Epidermal melanocyte (primary cell): ENCODE measurements around the gene SAGE1.
"Not testable (repeated sequence)": the region's sequence is repeated elsewhere in the genome, so short reads cannot be mapped to it uniquely, and the experiment has no call there.

Experiments used
- DNase-seq: peaks from one replicate; pipeline ENCODE4 v3.0.0; 2011; ENCODE audit warnings: low spot score; ENCODE audit not compliant: insufficient read length

The SAGE1 gene

DNA sequence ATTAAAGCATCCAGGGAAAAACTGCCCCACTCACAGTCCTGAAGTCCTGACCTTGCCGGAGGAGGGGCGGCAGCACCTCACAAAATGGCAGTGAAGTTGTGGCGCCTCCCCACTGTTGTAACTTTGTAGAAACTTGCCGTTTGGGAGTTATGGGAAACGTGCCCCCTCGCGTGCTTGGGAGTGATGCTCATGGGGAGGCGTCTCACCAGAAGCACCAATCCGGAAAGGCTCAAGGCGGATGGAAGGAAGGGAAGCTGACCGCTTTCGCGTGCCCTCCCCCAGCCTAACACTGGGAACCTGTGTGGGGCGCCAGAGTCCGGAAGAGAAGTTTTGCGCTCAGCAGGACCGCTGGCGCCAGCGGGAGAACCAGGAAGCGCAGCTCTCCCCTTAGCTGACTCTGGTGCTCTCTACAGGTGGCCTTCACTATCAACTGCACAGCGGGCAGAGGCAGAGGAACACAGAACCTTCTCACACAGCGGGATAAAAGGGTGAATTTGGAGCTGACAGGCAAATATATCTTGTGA lies at the start of gene SAGE1, which contains the start of gene CT45A10:
SAGE1 (plus strand) TSS at position 423 of the 524 bp plus-strand sequence. CDS start 2,527 bp downstream, outside the sequence.
CT45A10 (minus strand) TSS at position 151 of the 524 bp plus-strand sequence. CDS start 8,100 bp downstream, outside the sequence.
- DNase-seq = no peak

DNA sequence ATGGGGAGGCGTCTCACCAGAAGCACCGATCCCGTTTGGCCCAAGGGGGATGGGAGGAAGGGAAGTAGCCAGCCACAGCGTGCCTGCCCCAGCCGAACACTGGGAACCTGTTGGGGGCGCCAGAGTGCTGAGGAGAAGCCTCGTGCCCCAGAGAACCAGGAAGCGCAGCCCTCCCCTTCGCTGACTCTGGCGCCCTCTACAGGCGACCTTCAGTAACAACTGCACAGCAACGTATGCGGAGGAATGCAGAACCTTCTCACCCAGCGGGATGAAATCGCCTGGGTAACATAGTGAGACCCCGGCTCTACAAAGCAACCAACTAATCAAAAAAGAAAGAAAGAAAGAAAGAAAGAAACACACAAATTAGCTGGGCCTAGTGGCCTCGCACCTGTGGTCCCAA lies 39.1 kb upstream of the SAGE1 start, which contains the start of gene CT45A8:
CT45A8 (minus strand) TSS at position 101 of the 400 bp plus-strand sequence. CDS start 3,755 bp downstream, outside the sequence.
- not testable (repeated sequence) for DNase-seq

DNA sequence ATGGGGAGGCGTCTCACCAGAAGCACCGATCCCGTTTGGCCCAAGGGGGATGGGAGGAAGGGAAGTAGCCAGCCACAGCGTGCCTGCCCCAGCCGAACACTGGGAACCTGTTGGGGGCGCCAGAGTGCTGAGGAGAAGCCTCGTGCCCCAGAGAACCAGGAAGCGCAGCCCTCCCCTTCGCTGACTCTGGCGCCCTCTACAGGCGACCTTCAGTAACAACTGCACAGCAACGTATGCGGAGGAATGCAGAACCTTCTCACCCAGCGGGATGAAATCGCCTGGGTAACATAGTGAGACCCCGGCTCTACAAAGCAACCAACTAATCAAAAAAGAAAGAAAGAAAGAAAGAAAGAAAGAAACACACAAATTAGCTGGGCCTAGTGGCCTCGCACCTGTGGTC lies 21.8 kb upstream of the SAGE1 start, which contains the start of gene CT45A9:
CT45A9 (minus strand) TSS at position 101 of the 400 bp plus-strand sequence. CDS start 3,751 bp downstream, outside the sequence.
- DNase-seq = not testable (repeated sequence)

DNA sequence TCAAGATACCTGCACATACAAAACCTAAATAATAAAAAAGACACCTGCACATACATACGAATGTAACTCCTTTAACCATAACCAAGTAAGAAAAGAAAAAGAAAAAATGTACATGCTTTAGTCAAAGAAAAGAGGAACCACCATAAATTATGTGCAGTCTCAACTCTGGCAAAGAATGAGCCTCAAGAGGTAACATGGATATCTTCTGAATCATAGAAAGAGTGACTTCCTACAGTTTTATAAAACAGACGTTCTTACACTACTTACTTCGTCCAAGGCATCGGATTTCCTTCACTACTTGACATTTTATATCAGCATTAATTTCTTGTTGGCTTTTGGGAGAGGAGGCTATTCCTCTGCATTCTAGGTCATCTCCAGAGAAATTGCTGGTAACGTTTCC lies 10.8 kb upstream of the SAGE1 start:
- DNase-seq = not testable (repeated sequence)

DNA sequence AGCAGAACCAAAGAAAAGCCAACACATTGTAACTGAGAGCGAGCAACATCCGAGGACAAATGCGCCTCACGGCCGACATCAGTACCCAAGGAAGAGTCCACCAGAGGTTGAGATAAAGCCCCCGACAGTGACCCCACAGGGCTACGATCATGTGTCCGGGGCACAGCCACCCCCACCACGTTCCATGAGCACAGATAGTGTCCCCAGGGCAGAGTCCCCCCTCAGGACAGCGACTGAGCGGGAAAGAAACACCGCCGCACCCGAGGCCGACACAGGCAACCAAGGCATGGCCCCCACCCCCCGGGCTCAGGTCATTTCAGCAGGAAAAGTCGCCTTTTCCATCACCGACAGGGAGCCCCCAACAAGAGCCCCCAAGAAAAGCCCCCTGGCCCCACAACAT lies 5.3 kb upstream of the SAGE1 start:
- not testable (repeated sequence) for DNase-seq

- DNase-seq = not testable (repeated sequence)
Observed at GRCh38 chrX:135888976-135889375, 4.5 kb upstream of the SAGE1 start.

- DNase-seq = no peak
Observed at GRCh38 chrX:135890087-135890585, 3.4 kb upstream of the SAGE1 start.

DNA sequence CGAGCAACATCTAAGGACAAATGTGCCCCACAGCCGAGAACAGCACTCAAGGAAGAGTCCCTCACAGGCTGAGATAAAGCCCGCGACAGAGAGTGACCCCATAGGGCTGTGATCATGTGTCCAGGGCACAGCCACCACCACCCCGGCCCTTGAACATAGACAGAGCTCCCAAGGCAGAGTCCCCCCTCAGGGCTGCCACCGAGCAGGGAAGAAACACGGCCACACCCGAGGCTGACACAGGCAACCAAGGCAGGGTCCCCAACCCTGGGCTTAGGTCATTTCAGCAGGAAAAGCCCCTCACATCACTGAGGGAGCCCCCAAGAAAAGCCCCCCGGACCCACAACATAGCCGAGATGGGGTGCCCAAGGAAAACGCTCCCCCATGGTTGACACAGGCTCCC lies 735 bp upstream of the SAGE1 start:
- DNase-seq = no peak

GRCh38 chrX:135910251-135910650 lies 16.7 kb downstream of the SAGE1 start:
- DNase-seq = no peak

DNA sequence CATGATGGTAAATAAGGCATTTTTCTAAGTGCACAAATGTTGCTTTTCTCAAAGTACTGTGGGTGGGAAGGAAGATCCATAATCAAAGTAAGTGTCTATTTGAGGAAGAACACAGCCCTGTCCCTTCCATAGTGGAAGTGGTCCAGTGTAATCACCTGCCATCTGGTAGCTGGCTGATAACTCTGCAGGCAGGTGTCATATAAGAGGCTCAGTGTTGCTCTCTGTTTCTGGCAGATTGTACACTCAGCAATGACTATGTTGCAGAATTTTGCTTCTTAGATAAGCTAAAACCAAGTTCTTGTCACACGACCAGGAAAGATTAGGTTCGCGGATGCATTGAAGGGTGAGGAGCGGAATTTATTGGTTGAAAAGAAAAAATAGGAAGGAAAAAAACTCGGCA lies 20.9 kb downstream of the SAGE1 start:
- no peak for DNase-seq

DNA sequence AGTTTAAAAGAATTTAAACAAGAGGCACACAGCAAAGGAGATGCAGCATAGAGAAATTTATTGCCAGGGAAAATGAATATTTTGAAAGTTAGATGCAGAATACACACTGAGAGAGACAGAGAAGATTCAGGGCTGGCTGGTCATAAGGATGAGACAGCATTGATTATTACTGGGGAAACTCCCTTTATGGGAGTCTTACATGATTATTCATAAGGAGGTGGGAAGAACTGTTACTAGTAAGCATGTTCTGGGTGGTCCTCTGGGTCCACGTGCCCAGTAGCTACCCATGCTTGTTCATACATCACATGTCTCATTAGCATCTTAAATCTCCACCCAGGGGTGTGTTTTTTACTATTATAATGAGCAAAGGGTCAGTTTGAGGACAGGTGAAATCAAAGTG lies 27.0 kb downstream of the SAGE1 start:
- not testable (repeated sequence) for DNase-seq

DNA sequence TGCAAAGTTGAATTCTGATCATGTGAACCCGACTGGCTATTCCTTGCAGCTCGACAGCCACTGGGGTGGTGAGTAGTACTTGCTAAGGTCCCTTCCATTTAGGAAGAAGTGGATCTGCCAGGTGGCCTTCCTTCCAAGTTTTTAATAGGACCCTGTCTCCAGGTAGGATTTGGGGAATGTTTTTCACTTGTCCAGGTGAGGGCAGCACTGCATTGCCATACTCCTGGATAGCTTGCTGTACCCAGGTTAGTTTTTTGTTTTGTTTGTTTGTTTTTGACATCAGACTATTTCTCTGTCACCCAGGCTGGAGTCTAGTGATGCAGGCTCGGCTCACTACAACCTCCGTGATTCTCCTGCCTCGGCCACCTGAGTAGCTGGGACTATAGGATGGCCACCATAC lies 29.8 kb downstream of the SAGE1 start:
- no peak for DNase-seq

- DNase-seq = no peak
Observed at GRCh38 chrX:135927897-135928296, 34.4 kb downstream of the SAGE1 start.

DNA sequence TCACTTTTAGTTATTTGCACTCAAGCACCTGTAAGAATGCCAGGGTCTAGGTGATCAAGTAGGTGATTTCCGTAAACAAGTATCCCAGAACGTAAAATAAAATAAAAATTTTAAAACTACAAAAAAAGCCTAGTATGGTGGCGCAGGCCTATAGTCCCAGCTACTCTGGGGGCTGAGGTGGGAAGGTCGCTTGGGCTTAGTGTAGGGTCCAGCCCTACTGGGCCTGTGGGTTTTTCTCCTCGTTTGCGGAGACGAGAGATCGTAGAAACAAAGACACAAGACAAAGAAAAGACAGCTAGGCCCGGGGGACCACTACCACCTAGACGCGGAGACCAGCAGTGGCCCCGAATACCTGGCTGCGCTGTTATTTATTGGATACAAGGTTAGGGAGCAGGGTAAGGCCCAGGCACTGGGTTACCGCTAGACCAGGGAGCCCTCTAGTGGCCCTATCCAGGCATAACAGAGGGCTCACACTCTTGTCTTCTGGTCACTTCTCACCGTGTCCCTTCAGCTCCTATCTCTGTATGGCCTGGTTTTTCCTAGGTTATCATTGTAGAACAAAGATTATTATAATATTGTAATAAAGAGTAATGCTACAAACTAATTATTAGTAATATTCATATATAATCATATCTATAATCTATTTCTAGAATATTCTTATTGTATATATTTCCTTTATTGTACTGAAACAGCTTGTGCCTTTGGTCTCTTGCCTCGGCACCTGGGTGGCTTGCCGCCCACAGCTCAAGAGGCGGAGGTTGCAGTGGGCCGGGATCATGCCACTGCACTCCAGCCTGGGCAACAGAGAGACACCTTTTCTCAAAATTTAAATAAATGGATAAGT lies 38.4 kb downstream of the SAGE1 start:
- no peak for DNase-seq

DNA sequence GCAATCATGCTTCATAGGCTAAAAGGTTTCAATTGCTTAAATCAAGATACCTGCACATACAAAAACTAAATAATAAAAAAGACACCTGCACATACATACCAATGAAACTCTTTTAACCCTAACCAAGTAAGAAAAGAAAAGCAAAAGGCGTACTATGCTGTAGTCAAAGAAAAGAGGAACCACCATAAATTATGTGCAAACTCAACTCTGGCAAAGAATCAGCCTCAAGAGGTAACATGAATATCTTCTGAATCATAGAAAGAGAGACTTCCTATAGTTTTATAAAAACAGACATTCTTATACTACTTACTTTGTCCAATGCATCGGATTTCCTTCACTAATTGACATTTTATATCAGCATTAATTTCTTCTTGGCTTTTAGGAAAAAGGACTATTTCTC lies 51.0 kb downstream of the SAGE1 start:
- DNase-seq = no peak

- DNase-seq = no peak
Observed at GRCh38 chrX:135951291-135951690, 57.8 kb downstream of the SAGE1 start.
